PC-3 (cell line): ENCODE results near the gene TIMM8B.

Source experiments
- CTCF ChIP-seq: fragments of 300-600 bp; sonication (generic); conservative IDR thresholded peaks from 2 replicates; pipeline ENCODE4 v1.5.1; 2017; ENCODE audit warnings: antibody characterized with exemption, low read depth, mild to moderate bottlenecking, low read length
- EZH2phosphoT487 ChIP-seq: fragments of 300-600 bp; sonication (generic); IDR thresholded peaks from 2 replicates; pipeline ENCODE4 v1.6.1; 2018; ENCODE audit warnings: mild to moderate bottlenecking, antibody characterized with exemption, low read length, borderline replicate concordance

- TF ChIP-seq CTCF (no peak), EZH2phosphoT487 (no peak)
These were observed 3.8 kb downstream of the TIMM8B start for GRCh38 chr11:112082729-112083128.
